HEK293 (cell line): ENCODE data around the gene PACRG.

Experiments used
- CTCF ChIA-PET: fragments of 350-600 bp; formaldehyde crosslinking; extraction: SDS; loops from one replicate; lab custom pipeline; 2021; ENCODE audit warnings: antibody characterized with exemption; lab: Yijun Ruan, JAX
- POLR2A ChIA-PET: fragments of 300-600 bp; formaldehyde crosslinking; extraction: SDS; loops from one replicate; lab custom pipeline; 2020; ENCODE audit warnings: antibody characterized with exemption, inconsistent platforms; lab: Yijun Ruan, JAX
- H3K27ac ChIP-seq: fragments of 200-500 bp; sonication (Bioruptor generic); 2 replicates; pipeline ENCODE4 v1.5.1; 2014; ENCODE audit warnings: low read depth, low read length, control low read depth, inconsistent platforms; ENCODE audit errors: extremely low read depth
- H3K36me3 ChIP-seq, 2 experiments: fragments of 200-500 bp in 1 of 2; sonication (Bioruptor generic) in 1 of 2; 1 replicate in 1 of 2; 2 replicates in 1 of 2; pipeline ENCODE4 v1.5.1; 2014 to 2017; ENCODE audit warnings: inconsistent platforms in 2 of 2, low read length in 2 of 2; ENCODE audit not compliant: control insufficient read depth in 2 of 2, insufficient read depth in 1 of 2
- H3K4me1 ChIP-seq: fragments of 200-500 bp; sonication (Bioruptor generic); 2 replicates; pipeline ENCODE4 v1.5.1; 2014; ENCODE audit warnings: mild to moderate bottlenecking, low read length, inconsistent platforms; ENCODE audit not compliant: control insufficient read depth, insufficient read depth
- H3K4me3 ChIP-seq: 2 replicates; pipeline ENCODE4 v1.5.1; 2011; ENCODE audit warnings: low read depth, mild to moderate bottlenecking, control low read depth, low read length, moderate library complexity
- H3K9me3 ChIP-seq: fragments of 200-500 bp; sonication (Bioruptor generic); 2 replicates; pipeline ENCODE4 v1.5.1; 2014; ENCODE audit warnings: low read depth, low read length, inconsistent platforms; ENCODE audit not compliant: control insufficient read depth, insufficient read depth
- BCL11A ChIP-seq: fragments of 450-650 bp; formaldehyde crosslinking; IDR thresholded peaks from 2 replicates; pipeline ENCODE4 v1.5.1; 2016; ENCODE audit warnings: low read depth, missing biosample characterization, missing genetic modification characterization
- GLI2 ChIP-seq: fragments of 450-650 bp; formaldehyde crosslinking; IDR thresholded peaks from 2 replicates; pipeline ENCODE4; 2017; ENCODE audit warnings: missing biosample characterization, missing genetic modification characterization, low read depth, borderline replicate concordance
- OSR2 ChIP-seq: fragments of 450-650 bp; formaldehyde crosslinking; IDR thresholded peaks from 2 replicates; pipeline ENCODE4 v1.5.1; 2016; ENCODE audit warnings: missing biosample characterization, missing genetic modification characterization
- SCRT2 ChIP-seq: fragments of 450-650 bp; formaldehyde crosslinking; IDR thresholded peaks from 2 replicates; pipeline ENCODE4 v1.5.1; 2016; ENCODE audit warnings: missing biosample characterization, missing genetic modification characterization
- SP2 ChIP-seq: fragments of 450-650 bp; formaldehyde crosslinking; IDR thresholded peaks from 2 replicates; pipeline ENCODE4 v1.5.1; 2016; ENCODE audit warnings: missing biosample characterization, missing genetic modification characterization
- SP7 ChIP-seq: fragments of 450-650 bp; formaldehyde crosslinking; IDR thresholded peaks from 2 replicates; pipeline ENCODE4 v1.5.1; 2016; ENCODE audit warnings: missing biosample characterization, missing genetic modification characterization
- YY1 ChIP-seq: fragments of 450-650 bp; formaldehyde crosslinking; IDR thresholded peaks from 2 replicates; pipeline ENCODE4 v1.5.1; 2018; ENCODE audit warnings: missing biosample characterization, missing genetic modification characterization
- ZFP3 ChIP-seq: fragments of 450-650 bp; formaldehyde crosslinking; IDR thresholded peaks from 2 replicates; pipeline ENCODE4 v1.5.1; 2016; ENCODE audit warnings: low read depth, missing biosample characterization, missing genetic modification characterization
- ZNF112 ChIP-seq: fragments of 450-650 bp; formaldehyde crosslinking; IDR thresholded peaks from 2 replicates; pipeline ENCODE4 v1.5.0; 2017; ENCODE audit warnings: missing biosample characterization, missing genetic modification characterization
- ZNF202 ChIP-seq: fragments of 450-650 bp; formaldehyde crosslinking; IDR thresholded peaks from 2 replicates; pipeline ENCODE4 v1.5.1; 2016; ENCODE audit warnings: missing biosample characterization, missing genetic modification characterization, borderline replicate concordance
- ZNF248 ChIP-seq: fragments of 450-650 bp; formaldehyde crosslinking; IDR thresholded peaks from 2 replicates; pipeline ENCODE4 v1.5.1; 2017; ENCODE audit warnings: missing biosample characterization, missing genetic modification characterization
- ZNF302 ChIP-seq: fragments of 450-650 bp; formaldehyde crosslinking; IDR thresholded peaks from 2 replicates; pipeline ENCODE4 v1.5.1; 2016; ENCODE audit warnings: missing biosample characterization, missing genetic modification characterization, low read depth
- ZNF391 ChIP-seq: fragments of 450-650 bp; formaldehyde crosslinking; IDR thresholded peaks from 2 replicates; pipeline ENCODE4 v1.5.1; 2016; ENCODE audit warnings: low read depth, missing biosample characterization, missing genetic modification characterization, borderline replicate concordance
- ZNF404 ChIP-seq: fragments of 450-650 bp; formaldehyde crosslinking; IDR thresholded peaks from 2 replicates; pipeline ENCODE4 v1.5.1; 2017; ENCODE audit warnings: missing biosample characterization, missing genetic modification characterization
- ZNF426 ChIP-seq: fragments of 450-650 bp; formaldehyde crosslinking; IDR thresholded peaks from 2 replicates; pipeline ENCODE4 v1.5.1; 2017; ENCODE audit warnings: missing biosample characterization, missing genetic modification characterization, mild to moderate bottlenecking, inconsistent platforms, moderate library complexity
- ZNF433 ChIP-seq: fragments of 450-650 bp; formaldehyde crosslinking; IDR thresholded peaks from 2 replicates; pipeline ENCODE4 v1.5.1; 2016; ENCODE audit warnings: missing biosample characterization, missing genetic modification characterization, low read depth
- ZNF529 ChIP-seq: fragments of 450-650 bp; formaldehyde crosslinking; IDR thresholded peaks from 2 replicates; pipeline ENCODE4 v1.5.1; 2017; ENCODE audit warnings: missing genetic modification characterization, missing biosample characterization; ENCODE audit not compliant: insufficient replicate concordance
- ZNF596 ChIP-seq: fragments of 450-650 bp; IDR thresholded peaks from 2 replicates; pipeline ENCODE4 v1.5.0; 2018; ENCODE audit warnings: missing biosample characterization, mild to moderate bottlenecking, missing genetic modification characterization, moderate library complexity
- ZNF610 ChIP-seq: fragments of 450-650 bp; formaldehyde crosslinking; IDR thresholded peaks from 2 replicates; pipeline ENCODE4 v1.5.1; 2016; ENCODE audit warnings: missing biosample characterization, missing genetic modification characterization, borderline replicate concordance
- ZNF623 ChIP-seq: fragments of 450-650 bp; formaldehyde crosslinking; IDR thresholded peaks from 2 replicates; pipeline ENCODE4 v1.5.1; 2016; ENCODE audit warnings: missing biosample characterization, missing genetic modification characterization
- ZNF670 ChIP-seq: fragments of 450-650 bp; formaldehyde crosslinking; IDR thresholded peaks from 2 replicates; pipeline ENCODE4 v1.5.1; 2016; ENCODE audit warnings: missing biosample characterization, missing genetic modification characterization, low read depth
- ZNF768 ChIP-seq: fragments of 450-650 bp; formaldehyde crosslinking; IDR thresholded peaks from 2 replicates; pipeline ENCODE4 v1.5.1; 2018; ENCODE audit warnings: missing biosample characterization, mild to moderate bottlenecking, missing genetic modification characterization
- ZNF776 ChIP-seq: fragments of 450-650 bp; formaldehyde crosslinking; IDR thresholded peaks from 2 replicates; pipeline ENCODE4 v1.5.0; 2017; ENCODE audit warnings: missing biosample characterization, missing genetic modification characterization, borderline replicate concordance
- ZNF777 ChIP-seq: fragments of 450-650 bp; formaldehyde crosslinking; IDR thresholded peaks from 2 replicates; pipeline ENCODE4 v1.5.1; 2017; ENCODE audit warnings: missing biosample characterization, missing genetic modification characterization, borderline replicate concordance
- TF ChIP-seq, protein P1 (sequence below): fragments of 450-650 bp; formaldehyde crosslinking; IDR thresholded peaks from 2 replicates; pipeline ENCODE4 v1.5.1; 2016; ENCODE audit warnings: missing biosample characterization, missing genetic modification characterization
- TF ChIP-seq, protein P2 (sequence below): fragments of 450-650 bp; formaldehyde crosslinking; IDR thresholded peaks from 2 replicates; pipeline ENCODE4 v1.5.1; 2017; ENCODE audit warnings: missing biosample characterization, missing genetic modification characterization
- TF ChIP-seq, protein P3 (sequence below): fragments of 450-650 bp; formaldehyde crosslinking; IDR thresholded peaks from 2 replicates; pipeline ENCODE4 v1.5.1; 2017; ENCODE audit warnings: missing biosample characterization, missing genetic modification characterization

PACRG gene

DNA sequence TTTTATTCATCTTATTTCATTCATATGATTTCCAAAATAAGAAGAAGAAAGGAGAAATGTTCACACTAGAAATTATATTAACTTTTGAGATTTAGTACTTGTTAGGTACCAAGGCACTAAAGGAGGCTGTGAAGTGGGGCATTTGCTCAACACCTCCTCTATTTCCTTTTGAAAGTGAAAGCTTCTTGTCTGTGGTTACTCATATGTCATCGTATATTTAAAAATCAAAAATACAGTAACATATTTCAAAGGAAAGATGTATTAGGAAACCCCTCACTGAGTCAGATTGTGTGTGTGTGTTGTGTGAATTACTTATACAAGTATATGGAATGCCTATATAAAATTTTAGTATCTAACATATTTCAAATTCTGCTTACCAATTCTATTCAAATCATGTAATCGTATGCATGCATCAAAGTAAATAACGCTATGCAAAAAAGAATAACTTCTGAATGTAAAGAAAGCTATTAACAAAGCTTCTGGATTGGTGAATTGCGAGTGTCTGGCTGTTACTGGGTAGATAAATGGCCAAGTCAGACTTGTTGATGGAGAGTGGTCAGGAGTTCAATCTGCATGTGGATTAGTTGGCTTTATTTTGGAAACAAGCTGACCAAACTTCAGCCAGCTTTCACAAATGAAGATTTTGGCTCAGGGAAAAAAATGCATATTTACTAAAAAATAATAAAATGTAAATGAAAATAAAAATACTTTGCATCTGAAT is 70.9 kb downstream of the PACRG start:
- H3K36me3 ChIP-seq: no peaks in the 10 kb centered on the region
- TF ChIP-seq ZNF433 (tag by site-specific recombination) (no peak), ZNF777 (tag by site-specific recombination) (no peak), OSR2 (no peak), ZNF610 (no peak), SP2 (no peak), GLI2 (tag by site-specific recombination) (no peak)
- TF ChIP-seq, protein P1, sequence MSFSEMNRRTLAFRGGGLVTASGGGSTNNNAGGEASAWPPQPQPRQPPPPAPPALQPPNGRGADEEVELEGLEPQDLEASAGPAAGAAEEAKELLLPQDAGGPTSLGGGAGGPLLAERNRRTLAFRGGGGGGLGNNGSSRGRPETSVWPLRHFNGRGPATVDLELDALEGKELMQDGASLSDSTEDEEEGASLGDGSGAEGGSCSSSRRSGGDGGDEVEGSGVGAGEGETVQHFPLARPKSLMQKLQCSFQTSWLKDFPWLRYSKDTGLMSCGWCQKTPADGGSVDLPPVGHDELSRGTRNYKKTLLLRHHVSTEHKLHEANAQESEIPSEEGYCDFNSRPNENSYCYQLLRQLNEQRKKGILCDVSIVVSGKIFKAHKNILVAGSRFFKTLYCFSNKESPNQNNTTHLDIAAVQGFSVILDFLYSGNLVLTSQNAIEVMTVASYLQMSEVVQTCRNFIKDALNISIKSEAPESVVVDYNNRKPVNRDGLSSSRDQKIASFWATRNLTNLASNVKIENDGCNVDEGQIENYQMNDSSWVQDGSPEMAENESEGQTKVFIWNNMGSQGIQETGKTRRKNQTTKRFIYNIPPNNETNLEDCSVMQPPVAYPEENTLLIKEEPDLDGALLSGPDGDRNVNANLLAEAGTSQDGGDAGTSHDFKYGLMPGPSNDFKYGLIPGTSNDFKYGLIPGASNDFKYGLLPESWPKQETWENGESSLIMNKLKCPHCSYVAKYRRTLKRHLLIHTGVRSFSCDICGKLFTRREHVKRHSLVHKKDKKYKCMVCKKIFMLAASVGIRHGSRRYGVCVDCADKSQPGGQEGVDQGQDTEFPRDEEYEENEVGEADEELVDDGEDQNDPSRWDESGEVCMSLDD (tag by site-specific recombination): no peak
- TF ChIP-seq, all 188 proteins: peak for 0
- H3K4me3 ChIP-seq: no peak overlapping the region
- H3K4me1 ChIP-seq: no peaks in the 10 kb centered on the region
- POLR2A ChIA-PET: no interaction called here
- CTCF ChIA-PET: interaction anchor here (0.6 to 0.7 kb wide), 3 partner anchors 129 to 786 kb away, joined by 3 read pairs; no protein-coding TSS in a partner anchor
- H3K9me3 ChIP-seq: no peaks in the 10 kb centered on the region
- H3K27ac ChIP-seq: no peak overlapping the region

DNA sequence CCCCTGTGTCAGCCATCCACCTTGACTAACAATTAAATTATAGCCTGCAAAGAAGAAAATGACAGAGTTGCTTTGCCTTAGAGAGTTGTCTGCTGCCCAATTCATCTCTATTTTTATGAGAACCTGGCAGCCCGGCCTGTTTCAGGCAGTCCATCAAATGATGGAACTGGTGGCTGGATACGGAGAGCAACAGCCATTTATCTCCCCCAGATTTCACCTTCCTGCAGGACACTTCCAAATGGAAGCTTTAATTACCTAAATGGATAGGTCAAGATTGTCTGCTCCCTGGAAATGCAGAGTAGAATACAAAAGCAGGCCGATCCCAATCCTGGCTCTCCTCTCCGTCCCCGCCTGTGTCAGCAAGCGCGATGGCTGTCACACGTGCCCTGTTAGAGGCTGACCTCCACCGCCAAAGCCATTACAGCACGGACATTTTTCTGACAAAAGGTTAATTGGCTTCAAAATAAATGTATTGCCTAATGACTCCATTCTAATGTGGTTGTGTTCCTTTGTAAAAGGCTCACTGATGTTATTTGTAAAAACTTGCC is 86.7 kb downstream of the PACRG start:
- Histone ChIP-seq H3K9me3 (no peaks in the 10 kb centered on the region), H3K36me3 (no peaks in the 10 kb centered on the region), H3K4me3 (no peak overlapping the region), H3K4me1 (no peaks in the 10 kb centered on the region), H3K27ac (no peak overlapping the region)
- TF ChIP-seq ZFP3 (tag by site-specific recombination) (no peak), ZNF248 (no peak), ZNF623 (tag by site-specific recombination) (no peak), YY1 (tag by site-specific recombination) (no peak), ZNF596 (tag by site-specific recombination) (no peak), ZNF776 (tag by site-specific recombination) (no peak), ZNF391 (no peak), ZNF529 (tag by site-specific recombination) (no peak), BCL11A (tag by site-specific recombination) (no peak), ZNF670 (tag by site-specific recombination) (no peak), ZNF768 (tag by site-specific recombination) (no peak), ZNF404 (tag by site-specific recombination) (no peak), ZNF302 (tag by site-specific recombination) (no peak), ZNF112 (tag by site-specific recombination) (no peak), SCRT2 (tag by site-specific recombination) (no peak), ZNF202 (tag by site-specific recombination) (no peak), SP7 (tag by site-specific recombination) (no peak), ZNF426 (no peak)
- TF ChIP-seq, protein P2, sequence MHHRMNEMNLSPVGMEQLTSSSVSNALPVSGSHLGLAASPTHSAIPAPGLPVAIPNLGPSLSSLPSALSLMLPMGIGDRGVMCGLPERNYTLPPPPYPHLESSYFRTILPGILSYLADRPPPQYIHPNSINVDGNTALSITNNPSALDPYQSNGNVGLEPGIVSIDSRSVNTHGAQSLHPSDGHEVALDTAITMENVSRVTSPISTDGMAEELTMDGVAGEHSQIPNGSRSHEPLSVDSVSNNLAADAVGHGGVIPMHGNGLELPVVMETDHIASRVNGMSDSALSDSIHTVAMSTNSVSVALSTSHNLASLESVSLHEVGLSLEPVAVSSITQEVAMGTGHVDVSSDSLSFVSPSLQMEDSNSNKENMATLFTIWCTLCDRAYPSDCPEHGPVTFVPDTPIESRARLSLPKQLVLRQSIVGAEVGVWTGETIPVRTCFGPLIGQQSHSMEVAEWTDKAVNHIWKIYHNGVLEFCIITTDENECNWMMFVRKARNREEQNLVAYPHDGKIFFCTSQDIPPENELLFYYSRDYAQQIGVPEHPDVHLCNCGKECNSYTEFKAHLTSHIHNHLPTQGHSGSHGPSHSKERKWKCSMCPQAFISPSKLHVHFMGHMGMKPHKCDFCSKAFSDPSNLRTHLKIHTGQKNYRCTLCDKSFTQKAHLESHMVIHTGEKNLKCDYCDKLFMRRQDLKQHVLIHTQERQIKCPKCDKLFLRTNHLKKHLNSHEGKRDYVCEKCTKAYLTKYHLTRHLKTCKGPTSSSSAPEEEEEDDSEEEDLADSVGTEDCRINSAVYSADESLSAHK (tag by site-specific recombination): no peak
- TF ChIP-seq, protein P3, sequence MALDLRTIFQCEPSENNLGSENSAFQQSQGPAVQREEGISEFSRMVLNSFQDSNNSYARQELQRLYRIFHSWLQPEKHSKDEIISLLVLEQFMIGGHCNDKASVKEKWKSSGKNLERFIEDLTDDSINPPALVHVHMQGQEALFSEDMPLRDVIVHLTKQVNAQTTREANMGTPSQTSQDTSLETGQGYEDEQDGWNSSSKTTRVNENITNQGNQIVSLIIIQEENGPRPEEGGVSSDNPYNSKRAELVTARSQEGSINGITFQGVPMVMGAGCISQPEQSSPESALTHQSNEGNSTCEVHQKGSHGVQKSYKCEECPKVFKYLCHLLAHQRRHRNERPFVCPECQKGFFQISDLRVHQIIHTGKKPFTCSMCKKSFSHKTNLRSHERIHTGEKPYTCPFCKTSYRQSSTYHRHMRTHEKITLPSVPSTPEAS (tag by site-specific recombination): no peak
- CTCF ChIA-PET: interaction anchor here (0.7 kb wide), 1 partner anchor 16 kb away, joined by 3 read pairs; no protein-coding TSS in a partner anchor
- POLR2A ChIA-PET: no interaction called here
